AG04449 (cell line): ENCODE measurements around the gene FBXO10.

Experiments used
- CTCF ChIA-PET: fragments of 350-600 bp; formaldehyde crosslinking; extraction: SDS; loops from one replicate; lab custom pipeline; 2021; ENCODE audit warnings: antibody characterized with exemption; lab: Yijun Ruan, JAX
- POLR2A ChIA-PET: fragments of 400-600, 350-600 bp; formaldehyde crosslinking; extraction: SDS; loops from one replicate; lab custom pipeline; 2020; ENCODE audit warnings: antibody characterized with exemption, inconsistent platforms; lab: Yijun Ruan, JAX
- DNase-seq: peaks from one replicate; pipeline ENCODE4 v3.0.0-alpha.2; 2010; ENCODE audit warnings: low read depth, low spot score
- H3K4me3 ChIP-seq: 2 replicates; pipeline ENCODE4 v1.5.1; 2011; ENCODE audit warnings: low read depth, mild to moderate bottlenecking, control low read depth, low read length
- CTCF ChIP-seq: IDR thresholded peaks from one replicate; pipeline ENCODE4 v1.5.1; 2011; ENCODE audit warnings: mild to moderate bottlenecking, moderate library complexity, low read length, control low read depth, inconsistent platforms; ENCODE audit not compliant: insufficient read depth; ENCODE audit errors: missing control alignments

Gene FBXO10

GRCh38 chr9:37542488-37542887 lies 33.7 kb downstream of the FBXO10 start:
- ChIA-PET POLR2A (no interaction called here), CTCF (no interaction called here)
- no peak for DNase-seq
- no peak overlapping the region for H3K4me3 ChIP-seq
- no peak for TF ChIP-seq CTCF

GRCh38 chr9:37541465-37541864 lies 34.7 kb downstream of the FBXO10 start:
- TF ChIP-seq CTCF, result no peak
- DNase-seq, result no peak
- ChIA-PET POLR2A (no interaction called here), CTCF (no interaction called here)
- H3K4me3 ChIP-seq, result no peak overlapping the region

- ChIA-PET CTCF (interaction anchor here (0.8 kb wide), 1 partner anchor 9 kb away, joined by 3 read pairs; no protein-coding TSS in a partner anchor), POLR2A (no interaction called here)
- no peak for TF ChIP-seq CTCF
Measured at GRCh38 chr9:37540634-37541033, 35.5 kb downstream of the FBXO10 start.

GRCh38 chr9:37539634-37540033 lies 36.5 kb downstream of the FBXO10 start:
- POLR2A ChIA-PET, result no interaction called here
- CTCF ChIA-PET, result no interaction called here
- H3K4me3 ChIP-seq, result no peak overlapping the region
- TF ChIP-seq CTCF, result no peak
- DNase-seq, result no peak

More at GRCh38 chr9:37540634-37541033, 35.5 kb downstream of the FBXO10 start:
- H3K4me3 ChIP-seq, result no peak overlapping the region
- DNase-seq, result no peak

- POLR2A ChIA-PET, result no interaction called here
- H3K4me3 ChIP-seq, result no peak overlapping the region
- TF ChIP-seq CTCF, result no peak
- CTCF ChIA-PET, result no interaction called here
- no peak for DNase-seq
Measured at GRCh38 chr9:37538099-37538498, 38.1 kb downstream of the FBXO10 start.

- H3K4me3 ChIP-seq, result no peak overlapping the region
- DNase-seq, result no peak
- no peak for TF ChIP-seq CTCF
- ChIA-PET CTCF (no interaction called here), POLR2A (no interaction called here)
Measured at GRCh38 chr9:37534901-37535300, 41.3 kb downstream of the FBXO10 start.
